HepG2 (cell line): ENCODE results near the gene KCTD1. TPM values are rescaled to one million over a fixed set of nuclear protein-coding genes. Genes with fewer than 3 reads are reported as not detected.

Source experiments
- ATAC-seq: fragments of 200-7000 bp; cut with Tn5 transposase; 3 replicates; pipeline ENCODE4 v1.9.1; 2020; ENCODE audit warnings: mild to moderate bottlenecking, moderate library complexity
- BruUV-seq: library from RNA; stranded (reverse); fragments of 400-500 nt; replicated peaks from 2 replicates; lab custom pipeline; 2021; lab: Mats Ljungman, UMichigan
- CTCF ChIA-PET: fragments of 300-600 bp; formaldehyde crosslinking; extraction: SDS; loops from one replicate; lab custom pipeline; 2021; ENCODE audit warnings: low total read pairs, inconsistent platforms, low intra/inter-chr PET ratio; lab: Yijun Ruan, JAX
- POLR2A ChIA-PET: fragments of 350-600 bp; sonication (Branson Sonifier 250); formaldehyde crosslinking; loops from one replicate; lab custom pipeline; 2020; ENCODE audit warnings: antibody characterized with exemption, inconsistent platforms; lab: Yijun Ruan, JAX
- DNase-seq: peaks from one replicate; pipeline ENCODE4 v3.0.0-alpha.2; 2015; ENCODE audit warnings: low spot score
- FAIRE-seq: peaks from 3 replicates; lab custom pipeline; 2011; peaks lifted over from hg19 to GRCh38; lab: Jason Lieb, UNC
- H2AFZ ChIP-seq: one replicate; pipeline ENCODE4 v1.6.1; 2011; ENCODE audit warnings: low read length, inconsistent platforms
- H3K27ac ChIP-seq: fragments of 300-600 bp; 3 replicates; pipeline ENCODE4 v1.8.0; 2011; ENCODE audit warnings: mixed run types, mild to moderate bottlenecking, mixed read lengths, low read length, inconsistent platforms; ENCODE audit not compliant: insufficient read depth; ENCODE audit errors: extremely low read length
- H3K27me3 ChIP-seq, 2 experiments: fragments of 200-600 bp in 1 of 2; 2 replicates in 1 of 2; 3 replicates in 1 of 2; pipeline versions ENCODE4 v1.6.0 to v1.8.0; 2011; ENCODE audit warnings: low read length in 2 of 2, mild to moderate bottlenecking in 2 of 2, moderate library complexity in 2 of 2, inconsistent platforms in 1 of 2; ENCODE audit not compliant: insufficient read depth in 2 of 2, control insufficient read depth in 1 of 2
- H3K36me3 ChIP-seq, 2 experiments: fragments of 200-600 bp in 1 of 2; replicated peaks in 1 of 2; 2 replicates in 1 of 2; 3 replicates in 1 of 2; pipeline versions ENCODE4 v1.5.1 to v1.8.0; 2011; ENCODE audit warnings: low read length in 2 of 2, inconsistent platforms in 1 of 2; ENCODE audit not compliant: insufficient read depth in 2 of 2, control insufficient read depth in 1 of 2
- H3K4me1 ChIP-seq: 2 replicates; pipeline ENCODE4 v1.5.1; 2012; ENCODE audit warnings: low read length, inconsistent platforms; ENCODE audit not compliant: insufficient read depth
- H3K4me2 ChIP-seq: 2 replicates; pipeline ENCODE4 v1.6.0; 2011; ENCODE audit warnings: low read depth, low read length, inconsistent platforms
- H3K4me3 ChIP-seq, 3 experiments: fragments of 200-600 bp in 1 of 3; sonication (generic), shearing (Covaris generic) in 1 of 3; replicated peaks in 1 of 3; 2 replicates each; pipeline ENCODE4 v1.5.1; 2011 to 2016; ENCODE audit warnings: low read length in 3 of 3, inconsistent platforms in 2 of 3, low read depth in 2 of 3, mild to moderate bottlenecking in 2 of 3, control low read depth in 1 of 3, mixed read lengths in 1 of 3; ENCODE audit not compliant: insufficient read depth in 1 of 3
- H3K79me2 ChIP-seq: one replicate; pipeline ENCODE4 v1.6.1; 2011; ENCODE audit warnings: low read length, inconsistent platforms; ENCODE audit not compliant: insufficient read depth
- H3K9ac ChIP-seq: 2 replicates; pipeline ENCODE4 v1.6.0; 2011; ENCODE audit warnings: mild to moderate bottlenecking, low read depth, low read length, inconsistent platforms; ENCODE audit not compliant: insufficient read depth
- H3K9me3 ChIP-seq: 2 replicates; pipeline ENCODE4 v1.5.1; 2012; ENCODE audit warnings: mild to moderate bottlenecking, low read length
- H4K20me1 ChIP-seq: 2 replicates; pipeline ENCODE4 v1.6.0; 2011; ENCODE audit warnings: inconsistent platforms, mild to moderate bottlenecking, low read length, moderate library complexity; ENCODE audit not compliant: insufficient read depth
- JUND ChIP-seq: sonication (generic); formaldehyde crosslinking; IDR thresholded peaks from 2 replicates; pipeline ENCODE4 v1.8.0; 2022; ENCODE audit warnings: mild to moderate bottlenecking, missing genetic modification reagents
- KDM3A ChIP-seq: IDR thresholded peaks from 2 replicates; pipeline ENCODE4 v1.6.1; 2018; ENCODE audit warnings: low read depth, missing compliant biosample characterization
- SKIL ChIP-seq: sonication (generic); formaldehyde crosslinking; IDR thresholded peaks from 2 replicates; pipeline ENCODE4 v1.8.0; 2022; ENCODE audit warnings: missing genetic modification reagents, mild to moderate bottlenecking, moderate library complexity, borderline replicate concordance
- ZBTB2 ChIP-seq: sonication (generic); formaldehyde crosslinking; IDR thresholded peaks from 2 replicates; pipeline ENCODE4 v1.8.0; 2022; ENCODE audit warnings: low read depth, missing genetic modification reagents
- ZBTB20 ChIP-seq: sonication (generic); formaldehyde crosslinking; IDR thresholded peaks from 2 replicates; pipeline ENCODE4 v1.8.1; 2023; ENCODE audit warnings: missing genetic modification reagents, low read depth, mild to moderate bottlenecking, borderline replicate concordance
- ZNF121 ChIP-seq: sonication (generic); formaldehyde crosslinking; IDR thresholded peaks from 2 replicates; pipeline ENCODE4 v1.5.0; 2020; ENCODE audit warnings: mild to moderate bottlenecking, missing genetic modification reagents
- ZNF142 ChIP-seq: sonication (generic); formaldehyde crosslinking; IDR thresholded peaks from 2 replicates; pipeline ENCODE4 v1.4.0; 2020; ENCODE audit warnings: missing genetic modification reagents
- ZNF446 ChIP-seq: sonication (generic); formaldehyde crosslinking; IDR thresholded peaks from 2 replicates; pipeline ENCODE4 v1.5.0; 2020; ENCODE audit warnings: mild to moderate bottlenecking, missing genetic modification reagents
- ZNF691 ChIP-seq: sonication (generic); formaldehyde crosslinking; IDR thresholded peaks from 2 replicates; pipeline ENCODE4 v1.4.0; 2020; ENCODE audit warnings: missing genetic modification reagents, low read depth, mild to moderate bottlenecking, borderline replicate concordance
- WGBS: methylation state at CpG from one replicate; pipeline ENCODE4 v1.1.6; 2017; ENCODE audit warnings: low lambda C conversion rate; 5-methylcytosine and 5-hydroxymethylcytosine counted together
- in situ Hi-C: cut with HindIII; loops from 2 replicates; pipeline ENCODE4 v1.10.0; 2017; ENCODE audit warnings: low pct_unique_long_range_greater_than_20kb; ENCODE audit not compliant: extremely low pct_ligation_motif_present
- intact Hi-C: fragments of 100-400 bp; cut with micrococcal nuclease; formaldehyde crosslinking; loops from one replicate; pipeline ENCODE4 v1.10.0; 2022; ENCODE audit not compliant: unreplicated experiment
- polyA plus RNA-seq, 8 experiments: library from polyadenylated mRNA; depleted of rRNA in 3 of 8; stranded (reverse) in 7 of 8; unstranded in 1 of 8; fragments of >200 nt; fragmentation: Illumina TruSeq in 4 of 8; extraction: Trizol in 4 of 8; gene quantifications; 2 replicates each; pipeline versions ENCODE4 v1.2.1 to v1.2.3, GENCODE V29; 2011 to 2016; ENCODE audit warnings: low read depth in 4 of 8, missing spikeins in 1 of 8, mixed read lengths in 1 of 8; ENCODE audit not compliant: insufficient read depth in 1 of 8
- total RNA-seq, 5 experiments: library from RNA; depleted of rRNA; stranded (reverse); fragments of >200 nt; fragmentation: Illumina TruSeq; extraction: Trizol; gene quantifications; 2 replicates each; pipeline ENCODE4 v1.2.3, GENCODE V29; 2016; ENCODE audit warnings: low read depth in 1 of 5

KCTD1 gene
- total and polyA plus RNA-seq, 2 of the 13 experiments (the other 11 are each of a cell fraction or from before 2014, with no cell fraction given), result 2.7 to 6.8 TPM

GRCh38 chr18:26524504-26525351, 23.6 kb downstream of the KCTD1 start:
- peaks cover 12% of the 10 kb centered on the region for H3K4me1 ChIP-seq
- intact Hi-C loops, result no loop called here
- ChIA-PET CTCF (no interaction called here), POLR2A (no interaction called here)
- no peaks in the 10 kb centered on the region for H3K79me2 ChIP-seq
- no peak for FAIRE-seq
- no peak for TF ChIP-seq JUND (CRISPR knock-in tag)
- no peak for TF ChIP-seq ZBTB20 (CRISPR knock-in tag)
- no peak for TF ChIP-seq ZNF446 (CRISPR knock-in tag)
- TF ChIP-seq ZBTB2 (CRISPR knock-in tag), result no peak
- no peak for TF ChIP-seq ZNF121 (CRISPR knock-in tag)
- TF ChIP-seq ZNF691 (CRISPR knock-in tag), result no peak
- TF ChIP-seq KDM3A (CRISPR knock-in tag), result no peak
- no peak for TF ChIP-seq SKIL (CRISPR knock-in tag)
- TF ChIP-seq ZNF142 (CRISPR knock-in tag), result no peak
- no peak overlapping the region for H3K27ac ChIP-seq
- no TSS peak for BruUV-seq
- H3K4me3 ChIP-seq, result no peak overlapping the region
- H3K9ac ChIP-seq, result no peak overlapping the region
- no peak overlapping the region for H3K4me2 ChIP-seq
- no peaks in the 10 kb centered on the region for H3K27me3 ChIP-seq
- 81% methylated on average over 4 of the region's 4 CpGs for WGBS
- no peaks in the 10 kb centered on the region for H3K36me3 ChIP-seq
- H3K9me3 ChIP-seq, result no peaks in the 10 kb centered on the region
- H2AFZ ChIP-seq, result no peak overlapping the region
- no peak for DNase-seq
- H4K20me1 ChIP-seq, result no peaks in the 10 kb centered on the region
- in situ Hi-C loops, result loop anchor here (25.0 kb wide), 1 partner anchor 87 kb away; no protein-coding TSS in a partner anchor
- ATAC-seq, result no peak
